Activated CD4-positive, alpha-beta T cell treated with anti-CD3 and anti-CD28 coated beads, Interleukin-2, Interleukin-4, amounts not matched to agents 100 ng/mL and 50 ng/mL, durations not matched to agents 16 hours and 8 hours (primary cell): ENCODE results near the gene PRODH.
"Not testable (repeated sequence)": the region's sequence is repeated elsewhere in the genome, so short reads cannot be mapped to it uniquely, and the experiment has no call there.

Experiments
- DNase-seq: peaks from one replicate; pipeline ENCODE4 v3.0.0-alpha.2; 2020; ENCODE audit warnings: low spot score

The PRODH gene

DNA sequence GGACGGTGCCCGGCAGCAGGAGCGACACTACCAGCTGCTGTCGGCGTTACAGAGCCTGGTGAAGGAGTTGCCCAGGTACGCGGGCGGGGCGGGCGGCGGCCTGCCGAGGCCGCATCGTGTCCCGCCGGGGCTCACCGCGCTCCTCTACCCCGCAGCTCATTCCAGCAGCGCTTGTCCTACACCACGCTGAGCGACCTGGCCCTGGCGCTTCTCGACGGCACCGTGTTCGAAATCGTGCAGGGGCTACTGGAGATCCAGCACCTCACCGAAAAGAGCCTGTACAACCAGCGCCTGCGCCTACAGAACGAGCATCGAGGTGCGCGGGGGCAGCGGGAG is 29.7 kb downstream of the PRODH start:
- not testable (repeated sequence) for DNase-seq

DNA sequence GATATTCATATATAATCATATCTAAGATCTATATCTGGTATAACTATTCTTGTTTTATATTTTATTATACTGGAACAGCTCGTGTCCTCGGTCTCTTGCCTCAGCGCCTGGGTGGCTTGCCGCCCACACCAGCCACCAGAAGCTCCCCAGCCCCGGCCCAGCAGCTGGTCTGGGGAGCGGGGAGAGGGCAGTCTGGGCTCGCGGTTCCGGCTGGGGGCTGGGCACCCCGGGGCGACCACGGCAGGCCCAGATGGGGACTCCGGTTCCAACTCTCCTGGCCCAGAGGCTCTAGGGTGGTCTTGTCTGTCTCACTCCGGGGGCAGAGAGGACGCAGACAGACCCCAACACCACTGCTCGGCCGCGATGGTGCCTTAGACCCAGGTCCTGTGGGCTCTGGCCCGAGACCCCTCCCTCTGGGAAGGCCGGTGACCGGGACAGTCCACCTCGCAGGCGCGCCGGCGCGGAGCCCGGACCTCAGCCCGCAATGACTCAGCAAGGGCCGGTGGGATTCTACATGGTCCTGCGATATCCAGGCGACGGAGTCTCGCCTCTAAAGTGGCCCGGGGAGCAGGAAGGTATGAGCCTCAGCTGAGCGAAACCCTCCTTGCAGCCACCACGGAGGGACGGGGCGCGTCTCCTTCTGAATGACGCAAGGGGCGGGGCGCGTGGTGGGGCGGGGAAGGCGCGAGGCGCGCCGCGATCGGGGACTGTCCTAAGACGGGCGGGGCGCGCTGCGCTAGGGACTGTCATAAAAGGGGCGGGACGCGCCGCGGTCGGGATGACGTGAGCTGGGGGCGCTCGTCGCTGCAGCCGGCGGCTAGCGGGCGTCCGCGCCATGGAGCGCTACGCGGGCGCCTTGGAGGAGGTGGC is 30.3 kb downstream of the PRODH start, which contains the start of gene DGCR6:
Gene DGCR6 (plus strand): TSS at position 781 of the 870 bp plus-strand sequence. CDS start 55 bp downstream, at position 836.
- DNase-seq, result no peak

DNA sequence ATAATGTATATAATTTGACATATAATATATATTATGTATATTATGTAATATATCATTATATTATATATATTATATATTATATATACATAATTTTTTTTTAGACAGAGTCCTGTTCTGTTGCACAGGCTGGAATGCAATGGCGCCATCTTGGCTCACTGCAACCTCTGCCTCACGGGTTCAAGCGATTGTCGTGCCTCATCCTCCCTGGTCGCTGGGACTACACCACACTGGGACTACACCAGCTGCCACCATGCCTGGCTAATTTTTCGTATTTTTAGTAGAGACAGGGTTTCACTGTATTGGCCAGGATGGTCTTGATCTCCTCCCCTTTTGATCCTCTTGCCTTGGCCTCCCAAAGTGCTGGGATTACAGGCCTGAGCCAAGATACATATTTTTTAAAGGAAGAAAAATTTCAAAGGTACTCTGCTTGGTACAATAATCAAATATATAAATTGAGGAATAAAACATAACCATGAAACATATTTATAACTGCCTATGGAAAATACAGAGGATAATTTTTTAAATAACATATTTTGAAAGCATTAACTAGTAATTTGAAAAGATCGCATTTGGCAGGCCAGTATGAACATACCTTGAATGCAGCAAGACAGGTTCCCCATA is 39.9 kb downstream of the PRODH start:
- not testable (repeated sequence) for DNase-seq

DNA sequence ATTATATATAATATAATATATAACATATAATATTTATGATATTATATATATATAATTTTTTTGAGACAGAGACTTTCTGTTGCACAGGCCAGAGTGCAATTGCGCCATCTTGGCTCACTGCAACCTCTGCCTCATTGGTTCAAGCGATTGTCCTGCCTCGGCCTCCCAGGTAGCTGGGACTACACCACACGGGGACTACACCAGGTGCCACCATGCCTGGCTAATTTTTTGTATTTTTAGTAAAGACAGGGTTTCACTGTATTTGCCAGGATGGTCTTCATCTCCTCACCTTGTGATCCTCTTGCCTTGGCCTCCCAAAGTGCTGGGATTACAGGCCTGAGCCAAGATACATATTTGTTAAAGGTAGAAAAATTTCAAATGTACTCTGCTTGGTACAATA is 42.3 kb downstream of the PRODH start:
- DNase-seq, result not testable (repeated sequence)

DNA sequence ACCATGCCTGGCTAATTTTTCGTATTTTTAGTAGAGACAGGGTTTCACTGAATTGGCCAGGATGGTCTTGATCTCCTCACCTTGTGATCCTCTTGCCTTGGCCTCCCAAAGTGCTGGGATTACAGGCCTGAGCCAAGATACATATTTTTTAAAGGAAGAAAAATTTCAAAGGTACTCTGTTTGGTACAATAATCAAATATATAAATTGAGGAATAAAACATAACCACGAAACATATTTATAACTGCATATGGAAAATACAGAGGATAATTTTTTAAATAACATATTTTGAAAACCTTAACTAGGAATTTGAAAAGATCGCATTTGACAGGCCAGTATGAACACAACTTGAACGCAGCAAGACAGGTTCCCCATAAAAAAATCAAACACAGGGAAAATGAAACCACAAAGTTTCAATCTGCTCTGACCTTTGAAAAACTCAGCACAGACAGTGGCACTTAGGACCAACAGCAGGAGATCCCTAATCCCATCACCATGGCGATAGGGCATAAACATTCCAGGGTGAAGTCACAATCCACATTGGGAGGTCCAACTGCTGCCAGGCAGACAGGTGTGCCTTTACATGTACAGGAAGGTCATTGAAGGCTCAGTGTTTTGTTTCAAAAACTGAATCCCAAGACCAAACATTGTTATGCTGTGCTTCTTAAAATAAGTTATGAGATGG is 45.4 kb downstream of the PRODH start:
- not testable (repeated sequence) for DNase-seq

DNA sequence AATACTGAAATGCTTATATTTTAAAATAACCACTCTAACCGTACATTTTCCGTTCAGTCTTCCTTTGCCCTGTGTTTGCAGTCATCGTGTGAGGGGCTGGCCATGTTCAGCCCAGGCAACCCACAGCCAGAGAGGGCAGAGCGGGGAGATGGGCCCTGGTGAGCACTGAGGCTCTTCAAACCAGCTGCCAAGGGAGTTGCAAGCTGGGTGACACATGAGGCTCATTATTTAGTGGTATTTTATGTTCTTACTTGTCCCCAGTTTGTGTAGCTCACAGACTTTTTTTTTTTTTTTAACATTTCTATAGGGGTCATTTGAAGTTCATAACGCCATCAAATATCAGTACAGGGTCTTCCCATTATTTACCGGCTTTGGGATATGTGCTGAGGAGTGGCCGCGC is 48.0 kb downstream of the PRODH start:
- no peak for DNase-seq

DNA sequence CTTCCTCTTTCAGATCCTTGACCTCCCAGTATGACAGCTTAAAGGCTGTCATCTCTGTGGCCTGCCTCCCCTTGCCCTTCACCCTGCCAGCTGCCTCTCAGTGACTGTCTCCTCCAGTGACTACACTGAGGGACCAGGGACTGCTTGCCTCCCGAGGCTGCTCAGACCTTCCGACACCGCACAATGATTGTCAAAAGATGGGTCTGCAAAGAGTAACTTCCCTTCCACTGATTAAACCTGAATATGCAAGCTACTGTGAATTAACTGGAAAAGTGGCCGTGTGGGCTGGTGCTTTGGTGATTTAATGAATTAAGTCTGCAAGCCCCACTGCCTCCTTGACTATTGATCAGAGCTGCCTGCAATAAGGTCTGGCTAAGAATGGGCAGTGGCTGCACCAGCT is 51.6 kb downstream of the PRODH start:
- not testable (repeated sequence) for DNase-seq

DNA sequence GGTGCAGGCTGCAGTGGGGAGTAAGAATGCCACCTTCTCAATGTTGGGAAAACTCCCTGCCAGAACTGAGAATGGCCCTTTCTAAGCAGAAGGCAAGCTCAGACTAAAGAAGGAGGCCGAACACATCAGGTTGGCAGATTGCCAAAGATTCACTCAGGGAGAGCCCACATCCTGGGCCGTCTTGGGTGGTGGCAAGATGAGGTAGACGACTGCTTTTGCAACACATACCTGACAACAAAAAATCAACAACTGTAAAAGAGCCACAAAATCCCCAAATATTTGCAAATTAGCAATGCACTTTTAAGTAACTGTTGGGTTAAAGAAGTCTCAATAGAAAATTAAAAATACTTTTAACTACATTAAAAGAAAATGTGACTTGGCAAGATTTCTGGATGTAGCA is 54.8 kb downstream of the PRODH start:
- DNase-seq, result not testable (repeated sequence)
